ENCODE measurements around the gene EIF4EBP2. TPM values are rescaled to one million over a fixed set of nuclear protein-coding genes. Genes with fewer than 3 reads are reported as not detected.

Gene EIF4EBP2
- total RNA-seq, 6 experiments from 2014 or later, result 32.7 to 51.0 (median 40.3) TPM

- TF ChIP-seq CTCF (IDR thresholded peaks at IDR 0.05), result peak; percentile 23
- Mint-ChIP-seq H3K36me3 (ENCODE audit: low read depth) (no peaks in the 10 kb centered on the region), H3K27ac (no peak overlapping the region; the same call in 1 of the 2 replicates), H3K4me1 (ENCODE audit: low read depth) (peaks cover 18% of the 10 kb centered on the region), H3K4me3 (no peak overlapping the region), H3K27me3 (ENCODE audit: insufficient read depth) (peaks cover 3% of the 10 kb centered on the region), H3K9me3 (no peaks in the 10 kb centered on the region)
- DNase-seq, result no peak
Measured at GRCh38 chr10:70364772-70365091, 39.2 kb upstream of the EIF4EBP2 start.

- H3K27ac Mint-ChIP-seq, result no peak overlapping the region
- peaks cover 6% of the 10 kb centered on the region for H3K27me3 Mint-ChIP-seq (ENCODE audit: insufficient read depth)
- H3K9me3 Mint-ChIP-seq, result no peaks in the 10 kb centered on the region
- peaks cover 18% of the 10 kb centered on the region for H3K4me1 Mint-ChIP-seq (ENCODE audit: low read depth)
- DNase-seq, result peak; percentile 41
- no peak overlapping the region for H3K4me3 Mint-ChIP-seq
- no peak for TF ChIP-seq CTCF (IDR thresholded peaks at IDR 0.05)
- H3K36me3 Mint-ChIP-seq (ENCODE audit: low read depth), result no peaks in the 10 kb centered on the region
Measured at GRCh38 chr10:70367195-70367796, 36.6 kb upstream of the EIF4EBP2 start.

- peaks cover 15% of the 10 kb centered on the region for H3K4me1 Mint-ChIP-seq (ENCODE audit: low read depth)
Measured at GRCh38 chr10:70368774-70369482, 35.0 kb upstream of the EIF4EBP2 start.

GRCh38 chr10:70369498-70370018, 34.4 kb upstream of the EIF4EBP2 start:
- no peaks in the 10 kb centered on the region for H3K36me3 Mint-ChIP-seq (ENCODE audit: low read depth)
- H3K4me1 Mint-ChIP-seq (ENCODE audit: low read depth), result peaks cover 9% of the 10 kb centered on the region
- H3K9me3 Mint-ChIP-seq, result no peaks in the 10 kb centered on the region
- TF ChIP-seq CTCF (IDR thresholded peaks at IDR 0.05), result no peak
- DNase-seq, result no peak
- H3K4me3 Mint-ChIP-seq, result no peak overlapping the region
- H3K27me3 Mint-ChIP-seq (ENCODE audit: insufficient read depth), result peaks cover 9% of the 10 kb centered on the region; the same call in 1 of the 2 replicates
- no peak overlapping the region for H3K27ac Mint-ChIP-seq

More at GRCh38 chr10:70368774-70369482, 35.0 kb upstream of the EIF4EBP2 start:
- Mint-ChIP-seq H3K9me3 (no peaks in the 10 kb centered on the region), H3K27me3 (ENCODE audit: insufficient read depth) (peaks cover 7% of the 10 kb centered on the region; the same call in 1 of the 2 replicates), H3K4me3 (no peak overlapping the region), H3K27ac (no peak overlapping the region), H3K36me3 (ENCODE audit: low read depth) (no peaks in the 10 kb centered on the region)
- DNase-seq, result no peak
- TF ChIP-seq CTCF (IDR thresholded peaks at IDR 0.05), result no peak

GRCh38 chr10:70370766-70371165, 33.2 kb upstream of the EIF4EBP2 start:
- no peaks in the 10 kb centered on the region for H3K9me3 Mint-ChIP-seq
- peaks cover 17% of the 10 kb centered on the region for H3K4me1 Mint-ChIP-seq (ENCODE audit: low read depth)
- peaks cover 9% of the 10 kb centered on the region for H3K27me3 Mint-ChIP-seq (ENCODE audit: insufficient read depth)
- H3K4me3 Mint-ChIP-seq, result no peak overlapping the region
- DNase-seq, result no peak
- no peak for TF ChIP-seq CTCF (IDR thresholded peaks at IDR 0.05)
- H3K36me3 Mint-ChIP-seq (ENCODE audit: low read depth), result no peaks in the 10 kb centered on the region
- no peak overlapping the region for H3K27ac Mint-ChIP-seq

Data from HFFc6 (cell line).